GM21723 (cell line): ENCODE results near the gene PDXK.

ENCODE experiments used
- ATAC-seq: cut with Tn5 transposase; IDR thresholded peaks from one replicate; pipeline ENCODE4 v1.9.1; 2021; ENCODE audit warnings: mild to moderate bottlenecking, moderate library complexity; ENCODE audit not compliant: unreplicated experiment

The PDXK gene

GRCh38 chr21:43801006-43801783 is 82.3 kb downstream of the PDXK start:
- ATAC-seq = no peak

- ATAC-seq = no peak
Measured at GRCh38 chr21:43802713-43803313, 83.9 kb downstream of the PDXK start.

GRCh38 chr21:43803558-43804300 is 84.8 kb downstream of the PDXK start:
- ATAC-seq = no peak

GRCh38 chr21:43805275-43805800 is 86.4 kb downstream of the PDXK start:
- peak; percentile 72 for ATAC-seq

- ATAC-seq = peak; percentile 10
Measured at GRCh38 chr21:43806017-43806710, 87.2 kb downstream of the PDXK start.

- no peak for ATAC-seq
Measured at GRCh38 chr21:43808367-43808766, 89.4 kb downstream of the PDXK start.

GRCh38 chr21:43808832-43809251 is 89.9 kb downstream of the PDXK start:
- ATAC-seq = no peak

GRCh38 chr21:43809346-43809799 is 90.4 kb downstream of the PDXK start:
- ATAC-seq = no peak

GRCh38 chr21:43809853-43810504 is 91.0 kb downstream of the PDXK start:
- ATAC-seq = no peak

GRCh38 chr21:43810505-43811261 is 91.8 kb downstream of the PDXK start:
- peak; percentile 63 for ATAC-seq

- no peak for ATAC-seq
Measured at GRCh38 chr21:43811262-43812105, 92.6 kb downstream of the PDXK start.
